OCI-LY7 (cell line): Measurements from ENCODE around the gene CDX1.

Source experiments
- CTCF ChIP-seq: fragments of 200-600 bp; sonication (generic); conservative IDR thresholded peaks from 2 replicates; pipeline ENCODE4 v1.5.1; 2014; ENCODE audit warnings: mild to moderate bottlenecking, antibody characterized with exemption, low read length, moderate library complexity, mixed read lengths
- EZH2phosphoT487 ChIP-seq: fragments of 200-600 bp; sonication (generic); IDR thresholded peaks from 2 replicates; pipeline ENCODE4 v1.6.1; 2018; ENCODE audit warnings: low read depth, borderline replicate concordance, mild to moderate bottlenecking, mixed run types, antibody characterized with exemption, low read length, moderate library complexity, mixed read lengths

GRCh38 chr5:150131978-150132694 lies 34.4 kb upstream of the CDX1 start:
- TF ChIP-seq CTCF (no peak), EZH2phosphoT487 (no peak)
